Spleen (tissue), 11 donors: ENCODE results near the gene MKX. TPM values are rescaled to one million over a fixed set of nuclear protein-coding genes. Genes with fewer than 3 reads are reported as not detected.

Experiments
- DNase-seq: peaks from one replicate; pipeline ENCODE4 v3.0.0-alpha.2; 2020
- H3K27ac ChIP-seq, 8 donors: fragments of 200-600 bp; sonication (generic) in 7 of 8; 1 replicate in 4 of 8; 2 replicates in 4 of 8; pipeline versions ENCODE4 v1.5.0 to v1.8.0; 2016 to 2021; ENCODE audit warnings: inconsistent platforms in 4 of 8, mild to moderate bottlenecking in 4 of 8, moderate library complexity in 1 of 8
- H3K27me3 ChIP-seq, 7 donors: fragments of 200-600 bp; sonication (generic) in 6 of 7; replicated peaks in 1 of 7; 1 replicate in 4 of 7; 2 replicates in 3 of 7; pipeline versions ENCODE4 v1.5.0 to v1.8.0; 2016 to 2021; ENCODE audit warnings: inconsistent platforms in 3 of 7, mild to moderate bottlenecking in 1 of 7
- H3K36me3 ChIP-seq, 6 donors: fragments of 200-600 bp; sonication (generic) in 5 of 6; 1 replicate in 4 of 6; 2 replicates in 2 of 6; pipeline versions ENCODE4 v1.5.0 to v1.8.0; 2016 to 2021; ENCODE audit warnings: inconsistent platforms in 2 of 6
- H3K4me1 ChIP-seq, 6 donors: fragments of 200-600 bp; sonication (generic) in 5 of 6; 1 replicate in 3 of 6; 2 replicates in 3 of 6; pipeline versions ENCODE4 v1.5.0 to v1.8.0; 2016 to 2021; ENCODE audit warnings: inconsistent platforms in 3 of 6
- H3K4me3 ChIP-seq, 8 donors: fragments of 200-600 bp; sonication (generic) in 7 of 8; 1 replicate in 4 of 8; 2 replicates in 4 of 8; pipeline versions ENCODE4 v1.5.0 to v1.8.0; 2016 to 2021; ENCODE audit warnings: inconsistent platforms in 4 of 8, mild to moderate bottlenecking in 4 of 8, moderate library complexity in 2 of 8
- H3K9me3 ChIP-seq, 8 donors: fragments of 200-600 bp; sonication (generic) in 7 of 8; 1 replicate in 4 of 8; 2 replicates in 4 of 8; pipeline versions ENCODE4 v1.5.0 to v1.8.0; 2016 to 2021; ENCODE audit warnings: inconsistent platforms in 4 of 8
- CTCF ChIP-seq, 11 experiments: fragments of 200-600 bp in 7 of 11; fragments of 450-650 bp in 4 of 11; sonication (generic) in 4 of 11; IDR thresholded peaks in 8 of 11; conservative IDR thresholded peaks in 3 of 11; 1 replicate in 7 of 11; 2 replicates in 4 of 11; pipeline versions ENCODE4 v1.4.0 to v1.8.0; 2016 to 2021; ENCODE audit warnings: antibody characterized with exemption in 11 of 11, inconsistent platforms in 4 of 11, mild to moderate bottlenecking in 1 of 11
- POLR2A ChIP-seq, 3 donors: fragments of 450-650 bp; IDR thresholded peaks; one replicate each; pipeline ENCODE4 v1.5.1; 2017; ENCODE audit warnings: antibody characterized with exemption in 3 of 3, mild to moderate bottlenecking in 1 of 3
- POLR2AphosphoS5 ChIP-seq, 3 donors: sonication (generic); formaldehyde crosslinking; IDR thresholded peaks; one replicate each; pipeline ENCODE4 v1.5.1; 2017; ENCODE audit warnings: antibody characterized with exemption in 3 of 3
- WGBS, 5 donors: extraction: QIAGEN DNeasy Blood & Tissue Kit in 3 of 5; methylation state at CpG; one replicate each; pipeline versions ENCODE4 v1.1.5 to v1.1.7; 2013 to 2018; 5-methylcytosine and 5-hydroxymethylcytosine counted together
- intact Hi-C: fragments of 100-400 bp; cut with DNase I; formaldehyde crosslinking; loops from one replicate; pipeline ENCODE4 v1.15.0; 2023; ENCODE audit warnings: low total_unique reads
- polyA plus RNA-seq, 3 donors: library from polyadenylated mRNA; stranded (reverse); fragments of 200-250 nt; gene quantifications; one replicate each; pipeline ENCODE4 v1.2.1, GENCODE V29; 2013
- total RNA-seq, 7 donors: library from RNA; depleted of rRNA in 3 of 7; stranded (reverse); fragments of >200 nt in 3 of 7; fragmentation: NEBNext Ultra II Directional in 4 of 7; extraction: Animal tissue kit (Norgen Biotek cat#: 25700) in 4 of 7; gene quantifications; one replicate each; pipeline versions ENCODE4 v1.1.0 to v1.2.1, GENCODE V29; 2016 to 2021
- donor health status: healthy with polysubstance abuse.
- donor health status: DM: no; HTN: no; CAD: no; lungs with moderate emphysema.
- donor health status: DM: no; HTN: no; CAD: no.
- donor health status: Bipolar disorder and iron deficiency.
- donor health status: healthy.
- donor health status: DM: no; HTN: no; CAD: no.
- donor health status: DM: yes; HTN: yes; CAD: no.

The MKX gene
- total and polyA plus RNA-seq, 10 donors = 0.07 to 0.34 (median 0.16) TPM; not detected in 3

GRCh38 chr10:27692663-27693062, 53.0 kb downstream of the MKX start:
- intact Hi-C loops = no loop called here
- Histone ChIP-seq H3K27ac (no peak overlapping the region), H3K27me3 (peaks cover 0 to 2% (median 0%) of the 10 kb centered on the region in 7 donors), H3K4me3 (no peak overlapping the region), H3K4me1 (no peaks in the 10 kb centered on the region), H3K36me3 (no peaks in the 10 kb centered on the region), H3K9me3 (peaks cover 0 to 3% (median 0%) of the 10 kb centered on the region in 8 donors)
- 58 to 81% (median 79%) methylated on average over 3 of the region's 3 CpGs for WGBS, 5 donors
- TF ChIP-seq CTCF (IDR thresholded peaks at IDR 0.05 in 8 of 11, conservative IDR thresholded peaks at IDR 0.05 in 3 of 11) (no peak), POLR2AphosphoS5 (IDR thresholded peaks at IDR 0.05) (no peak), POLR2A (IDR thresholded peaks at IDR 0.05) (no peak)
- DNase-seq = no peak

DNA sequence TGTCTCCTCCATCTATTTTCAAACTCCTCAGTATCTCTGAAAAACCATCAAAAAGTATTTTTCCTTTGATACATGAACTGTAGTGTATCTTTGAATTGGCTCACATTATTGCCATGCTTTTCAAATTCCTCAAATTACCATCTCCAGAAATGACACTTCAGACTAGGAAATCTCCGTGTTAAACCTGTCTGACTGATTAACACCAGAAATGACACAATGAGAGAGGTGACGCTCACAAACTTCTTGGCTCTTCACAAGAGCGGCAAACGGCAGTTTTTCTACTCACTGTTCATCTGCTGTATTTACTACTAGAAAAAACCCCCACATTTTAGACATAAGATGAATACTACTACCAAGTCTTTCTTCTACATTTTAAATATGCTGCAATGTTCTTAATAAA, 56.6 kb downstream of the MKX start:
- 87 to 94% (median 91%) methylated on average over 4 of the region's 4 CpGs for WGBS, 5 donors
- TF ChIP-seq CTCF (IDR thresholded peaks at IDR 0.05 in 8 of 11, conservative IDR thresholded peaks at IDR 0.05 in 3 of 11) = no peak
- TF ChIP-seq POLR2AphosphoS5 (IDR thresholded peaks at IDR 0.05) = no peak
- no peak for TF ChIP-seq POLR2A (IDR thresholded peaks at IDR 0.05)
- intact Hi-C loops = no loop called here
- Histone ChIP-seq H3K4me3 (no peak overlapping the region), H3K9me3 (peaks cover 0 to 3% (median 0%) of the 10 kb centered on the region in 8 donors), H3K27me3 (no peaks in the 10 kb centered on the region), H3K27ac (no peak overlapping the region), H3K36me3 (no peaks in the 10 kb centered on the region), H3K4me1 (no peaks in the 10 kb centered on the region)
- DNase-seq = no peak

GRCh38 chr10:27688276-27688675, 57.3 kb downstream of the MKX start:
- H3K4me1 ChIP-seq = no peaks in the 10 kb centered on the region
- no peak overlapping the region for H3K4me3 ChIP-seq
- DNase-seq = no peak
- WGBS, 5 donors = 75 to 95% (median 92%) methylated on average over 1 of the region's 1 CpG
- peaks cover 0 to 3% (median 0%) of the 10 kb centered on the region in 8 donors for H3K9me3 ChIP-seq
- H3K36me3 ChIP-seq = no peaks in the 10 kb centered on the region
- intact Hi-C loops = no loop called here
- no peak overlapping the region for H3K27ac ChIP-seq
- TF ChIP-seq POLR2AphosphoS5 (IDR thresholded peaks at IDR 0.05) (no peak), CTCF (IDR thresholded peaks at IDR 0.05 in 8 of 11, conservative IDR thresholded peaks at IDR 0.05 in 3 of 11) (no peak), POLR2A (IDR thresholded peaks at IDR 0.05) (no peak)
- no peaks in the 10 kb centered on the region for H3K27me3 ChIP-seq

- Histone ChIP-seq H3K36me3 (no peaks in the 10 kb centered on the region), H3K9me3 (peaks cover 0 to 3% (median 0%) of the 10 kb centered on the region in 8 donors), H3K27me3 (no peaks in the 10 kb centered on the region), H3K4me1 (no peaks in the 10 kb centered on the region), H3K4me3 (no peak overlapping the region), H3K27ac (no peak overlapping the region)
- intact Hi-C loops = no loop called here
- WGBS, 5 donors = 53 to 68% (median 61%) methylated on average over 6 of the region's 6 CpGs
- no peak for DNase-seq
- TF ChIP-seq POLR2AphosphoS5 (IDR thresholded peaks at IDR 0.05) (no peak), CTCF (IDR thresholded peaks at IDR 0.05 in 8 of 11, conservative IDR thresholded peaks at IDR 0.05 in 3 of 11) (no peak), POLR2A (IDR thresholded peaks at IDR 0.05) (no peak)
Observed at GRCh38 chr10:27687743-27688142, 57.9 kb downstream of the MKX start.
